SK-N-SH treated with all-trans-retinoic acid at 6 μM for 48 hours (cell line): ENCODE data around the gene TMEM217.

Experiments used
- ATAC-seq: fragments of 200-7000 bp; cut with Tn5 transposase; 3 replicates; pipeline ENCODE4 v1.9.1; 2020; ENCODE audit warnings: mild to moderate bottlenecking, moderate library complexity
- ARNTL ChIP-seq: fragments of 450-650 bp; formaldehyde crosslinking; IDR thresholded peaks from 2 replicates; pipeline ENCODE4 v1.5.0; 2020; ENCODE audit warnings: low read depth, mild to moderate bottlenecking, moderate library complexity, borderline replicate concordance
- BACH2 ChIP-seq: fragments of 250-450 bp; sonication (Bioruptor Pico); IDR thresholded peaks from 2 replicates; pipeline ENCODE4 v1.9.0; 2021; ENCODE audit warnings: mild to moderate bottlenecking, borderline replicate concordance
- CSDC2 ChIP-seq: fragments of 250-450 bp; sonication (Bioruptor Pico); IDR thresholded peaks from 2 replicates; pipeline ENCODE4 v1.5.0; 2020; ENCODE audit warnings: mild to moderate bottlenecking, moderate library complexity
- CSRNP3 ChIP-seq: fragments of 250-450 bp; sonication (Bioruptor Pico); IDR thresholded peaks from 2 replicates; pipeline ENCODE4 v1.5.1; 2021; ENCODE audit warnings: mild to moderate bottlenecking, moderate library complexity
- ESRRG ChIP-seq: fragments of 250-450 bp; sonication (Bioruptor Pico); IDR thresholded peaks from 2 replicates; pipeline ENCODE4 v1.6.1; 2021; ENCODE audit warnings: mild to moderate bottlenecking
- GLIS3 ChIP-seq: fragments of 250-450 bp; sonication (Bioruptor Pico); IDR thresholded peaks from 2 replicates; pipeline ENCODE4 v1.5.0; 2020; ENCODE audit warnings: mild to moderate bottlenecking, moderate library complexity
- ISL1 ChIP-seq: fragments of 250-450 bp; sonication (Bioruptor Pico); IDR thresholded peaks from 2 replicates; pipeline ENCODE4 v2.1.2; 2022; ENCODE audit warnings: mild to moderate bottlenecking, moderate library complexity
- OSR1 ChIP-seq: fragments of 250-450 bp; sonication (Bioruptor Pico); IDR thresholded peaks from 2 replicates; pipeline ENCODE4 v1.8.0; 2022; ENCODE audit warnings: moderate library complexity, mild to moderate bottlenecking, inconsistent platforms
- PATZ1 ChIP-seq: fragments of 250-450 bp; sonication (Bioruptor Pico); IDR thresholded peaks from 2 replicates; pipeline ENCODE4 v1.8.0; 2020; ENCODE audit warnings: mild to moderate bottlenecking, moderate library complexity, borderline replicate concordance
- POU6F1 ChIP-seq: fragments of 250-450 bp; sonication (Bioruptor Pico); IDR thresholded peaks from 2 replicates; pipeline ENCODE4 v1.8.0; 2021; ENCODE audit warnings: low read depth, mild to moderate bottlenecking, moderate library complexity, borderline replicate concordance
- PPARA ChIP-seq: fragments of 250-450 bp; sonication (Bioruptor Pico); IDR thresholded peaks from 2 replicates; pipeline ENCODE4 v1.5.0; 2020; ENCODE audit warnings: mild to moderate bottlenecking, borderline replicate concordance
- RARB ChIP-seq: fragments of 250-450 bp; sonication (Bioruptor Pico); IDR thresholded peaks from 2 replicates; pipeline ENCODE4 v1.8.0; 2021; ENCODE audit warnings: mild to moderate bottlenecking, moderate library complexity
- SNAI2 ChIP-seq: fragments of 250-450 bp; sonication (Bioruptor Pico); IDR thresholded peaks from 2 replicates; pipeline ENCODE4 v1.5.0; 2020; ENCODE audit warnings: mild to moderate bottlenecking, moderate library complexity
- TCF4 ChIP-seq: fragments of 250-450 bp; sonication (Bioruptor Pico); IDR thresholded peaks from 2 replicates; pipeline ENCODE4 v1.8.0; 2021; ENCODE audit warnings: mild to moderate bottlenecking, moderate library complexity, borderline replicate concordance
- TOX ChIP-seq: fragments of 250-450 bp; sonication (Bioruptor Pico); IDR thresholded peaks from 2 replicates; pipeline ENCODE4 v1.8.0; 2021; ENCODE audit warnings: mild to moderate bottlenecking, moderate library complexity, borderline replicate concordance
- TSHZ2 ChIP-seq: fragments of 250-450 bp; sonication (Bioruptor Pico); IDR thresholded peaks from 2 replicates; pipeline ENCODE4 v1.5.0; 2020; ENCODE audit warnings: mild to moderate bottlenecking, moderate library complexity
- ZC3H10 ChIP-seq: fragments of 250-450 bp; sonication (Bioruptor Pico); IDR thresholded peaks from 2 replicates; pipeline ENCODE4 v1.5.1; 2021; ENCODE audit warnings: mild to moderate bottlenecking, moderate library complexity
- ZFP3 ChIP-seq: fragments of 250-450 bp; sonication (Bioruptor Pico); IDR thresholded peaks from 2 replicates; pipeline ENCODE4 v1.5.0; 2020; ENCODE audit warnings: mild to moderate bottlenecking, moderate library complexity
- ZFP30 ChIP-seq: fragments of 450-650 bp; formaldehyde crosslinking; IDR thresholded peaks from 2 replicates; pipeline ENCODE4 v1.5.0; 2022; ENCODE audit warnings: mild to moderate bottlenecking, moderate library complexity
- ZNF565 ChIP-seq: fragments of 450-650 bp; formaldehyde crosslinking; conservative IDR thresholded peaks from 2 replicates; pipeline ENCODE4 v1.5.0; 2020; ENCODE audit warnings: low read depth, mild to moderate bottlenecking, moderate library complexity
- ZNF70 ChIP-seq: fragments of 450-650 bp; formaldehyde crosslinking; IDR thresholded peaks from 2 replicates; pipeline ENCODE4 v1.5.0; 2020; ENCODE audit warnings: mild to moderate bottlenecking, moderate library complexity
- ZNF8 ChIP-seq: fragments of 450-650 bp; formaldehyde crosslinking; IDR thresholded peaks from 2 replicates; pipeline ENCODE4 v1.5.0; 2020; ENCODE audit warnings: mild to moderate bottlenecking, moderate library complexity

Gene TMEM217

GRCh38 chr6:37188962-37189510 is 68.9 kb downstream of the TMEM217 start:
- no peak for ATAC-seq
- no peak for TF ChIP-seq OSR1 (CRISPR knock-in tag)
- TF ChIP-seq GLIS3 = no peak
- no peak for TF ChIP-seq ESRRG (CRISPR knock-in tag)
- no peak for TF ChIP-seq BACH2 (CRISPR knock-in tag)
- TF ChIP-seq TCF4 (CRISPR knock-in tag) = no peak
- no peak for TF ChIP-seq ZFP3
- no peak for TF ChIP-seq ZFP30 (CRISPR knock-in tag)
- no peak for TF ChIP-seq CSRNP3
- no peak for TF ChIP-seq ARNTL
- no peak for TF ChIP-seq ZNF70 (CRISPR knock-in tag)
- TF ChIP-seq ZNF8 (CRISPR knock-in tag) = no peak
- no peak for TF ChIP-seq ZC3H10 (CRISPR knock-in tag)

- no peak for ATAC-seq
- no peak for TF ChIP-seq ZNF8 (CRISPR knock-in tag)
- TF ChIP-seq CSRNP3 = no peak
- no peak for TF ChIP-seq ARNTL
- TF ChIP-seq TOX = no peak
- TF ChIP-seq TSHZ2 (CRISPR knock-in tag) = no peak
- no peak for TF ChIP-seq ZNF565 (CRISPR knock-in tag)
- no peak for TF ChIP-seq SNAI2 (CRISPR knock-in tag)
- no peak for TF ChIP-seq ISL1 (CRISPR knock-in tag)
- TF ChIP-seq PPARA (CRISPR knock-in tag) = no peak
- TF ChIP-seq BACH2 (CRISPR knock-in tag) = no peak
- TF ChIP-seq PATZ1 (CRISPR knock-in tag) = no peak
- TF ChIP-seq RARB (CRISPR knock-in tag) = no peak
- no peak for TF ChIP-seq ZFP30 (CRISPR knock-in tag)
- TF ChIP-seq ZNF70 (CRISPR knock-in tag) = no peak
- no peak for TF ChIP-seq GLIS3
- no peak for TF ChIP-seq ZFP3
- no peak for TF ChIP-seq POU6F1
- no peak for TF ChIP-seq CSDC2 (CRISPR knock-in tag)
- no peak for TF ChIP-seq ESRRG (CRISPR knock-in tag)
- no peak for TF ChIP-seq OSR1 (CRISPR knock-in tag)
Observed at GRCh38 chr6:37187321-37188022, 70.5 kb downstream of the TMEM217 start.
